Naive B cell (primary cell): ENCODE results near the gene MPRIP. TPM values are rescaled to one million over a fixed set of nuclear protein-coding genes. Genes with fewer than 3 reads are reported as not detected.

Experiments used
- ATAC-seq, 2 donors: fragments of 150-1000 bp; cut with Tn5 transposase; 2 replicates each; pipeline ENCODE4 v1.10.0; 2021; ENCODE audit warnings: low read depth in 2 of 2, mild to moderate bottlenecking in 2 of 2, moderate library complexity in 2 of 2
- DNase-seq: peaks from one replicate; pipeline ENCODE4 v3.0.0; 2022
- H3K27ac Mint-ChIP-seq, 6 donors: one replicate each; pipeline ENCODE4 v1.8.0; 2020 to 2022; ENCODE audit warnings: mild to moderate bottlenecking in 6 of 6, mixed read lengths in 6 of 6, moderate library complexity in 5 of 6, inconsistent platforms in 2 of 6
- H3K27me3 Mint-ChIP-seq, 3 donors: one replicate each; pipeline ENCODE4 v1.8.0; 2021 to 2022; ENCODE audit warnings: mixed read lengths in 3 of 3, mild to moderate bottlenecking in 1 of 3
- H3K36me3 Mint-ChIP-seq, 2 donors: one replicate each; pipeline ENCODE4 v1.8.0; 2020 to 2022; ENCODE audit warnings: mixed read lengths in 2 of 2, inconsistent platforms in 1 of 2, mild to moderate bottlenecking in 1 of 2
- H3K4me1 Mint-ChIP-seq, 3 donors: one replicate each; pipeline ENCODE4 v1.8.0; 2020 to 2022; ENCODE audit warnings: mixed read lengths in 3 of 3, inconsistent platforms in 1 of 3, mild to moderate bottlenecking in 1 of 3, moderate library complexity in 1 of 3
- H3K4me3 Mint-ChIP-seq, 8 donors: one replicate each; pipeline ENCODE4 v1.8.0; 2020 to 2022; ENCODE audit warnings: mild to moderate bottlenecking in 8 of 8, mixed read lengths in 8 of 8, moderate library complexity in 8 of 8, inconsistent platforms in 2 of 8
- H3K9me3 Mint-ChIP-seq, 7 donors: one replicate each; pipeline ENCODE4 v1.8.0; 2020 to 2022; ENCODE audit warnings: mixed read lengths in 7 of 7, mild to moderate bottlenecking in 5 of 7, inconsistent platforms in 2 of 7, moderate library complexity in 1 of 7
- polyA plus RNA-seq, 6 donors: library from polyadenylated mRNA; unstranded; fragments of 300-500 nt; fragmentation: Illumina TruSeq; gene quantifications; one replicate each; pipeline ENCODE4 v1.2.3, GENCODE V29; 2021; ENCODE audit warnings: low read depth in 6 of 6

MPRIP gene
- polyA plus RNA-seq, 6 donors from 2014 or later, result 1.9 to 26.0 (median 12.6) TPM

GRCh38 chr17:17149520-17150447 is 107.5 kb downstream of the MPRIP start:
- peaks cover 17 to 35% of the 10 kb centered on the region in 2 donors for H3K36me3 Mint-ChIP-seq

GRCh38 chr17:17150448-17150800 is 108.2 kb downstream of the MPRIP start:
- ATAC-seq, result no peak
- H3K27me3 Mint-ChIP-seq, result no peaks in the 10 kb centered on the region
- H3K27ac Mint-ChIP-seq, result peak overlapping the region in 2 of 6 donors; percentile 78 to 93
- no peak for DNase-seq
- H3K9me3 Mint-ChIP-seq, result no peaks in the 10 kb centered on the region
- peaks cover 0 to 20% (median 7%) of the 10 kb centered on the region in 3 donors for H3K4me1 Mint-ChIP-seq
- no peak overlapping the region for H3K4me3 Mint-ChIP-seq
- peaks cover 17 to 38% of the 10 kb centered on the region in 2 donors for H3K36me3 Mint-ChIP-seq

More at GRCh38 chr17:17149520-17150447, 107.5 kb downstream of the MPRIP start:
- Mint-ChIP-seq H3K4me3 (peak overlapping the region in 1 of 8 donors; percentile 22), H3K9me3 (no peaks in the 10 kb centered on the region), H3K27me3 (no peaks in the 10 kb centered on the region), H3K27ac (peak overlapping the region in 2 of 6 donors; percentile 78 to 93), H3K4me1 (peaks cover 0 to 23% (median 7%) of the 10 kb centered on the region in 3 donors)
- ATAC-seq (no peak), DNase-seq (no peak)

DNA sequence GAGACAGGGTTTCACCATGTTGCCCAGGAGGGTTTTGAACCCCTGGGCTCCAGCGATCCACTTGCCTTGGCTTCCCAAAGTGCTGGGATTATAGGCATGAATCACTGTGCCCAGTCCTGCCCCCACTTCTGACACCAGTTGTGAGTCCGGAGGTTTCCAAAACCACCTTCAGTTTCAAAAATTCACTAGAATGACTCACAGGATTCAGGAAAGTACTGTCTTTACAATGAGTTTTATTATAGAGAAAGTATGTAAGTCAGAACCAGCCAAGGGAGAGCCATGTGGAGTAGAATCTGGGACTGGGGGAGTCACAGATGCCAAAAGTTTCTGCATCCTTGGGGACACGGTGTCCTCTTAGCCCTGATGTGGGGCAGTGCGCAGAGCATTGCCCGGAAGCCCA is 108.8 kb downstream of the MPRIP start:
- Mint-ChIP-seq H3K4me1 (peaks cover 0 to 20% (median 4%) of the 10 kb centered on the region in 3 donors), H3K27me3 (no peaks in the 10 kb centered on the region), H3K36me3 (peaks cover 17 to 38% of the 10 kb centered on the region in 2 donors), H3K4me3 (no peak overlapping the region), H3K9me3 (no peaks in the 10 kb centered on the region), H3K27ac (no peak overlapping the region)
- no peak for DNase-seq
- no peak for ATAC-seq

- Mint-ChIP-seq H3K27ac (no peak overlapping the region), H3K4me1 (peaks cover 0 to 17% (median 4%) of the 10 kb centered on the region in 3 donors), H3K36me3 (peaks cover 17 to 35% of the 10 kb centered on the region in 2 donors)
Measured at GRCh38 chr17:17151541-17151940, 109.3 kb downstream of the MPRIP start.

DNA sequence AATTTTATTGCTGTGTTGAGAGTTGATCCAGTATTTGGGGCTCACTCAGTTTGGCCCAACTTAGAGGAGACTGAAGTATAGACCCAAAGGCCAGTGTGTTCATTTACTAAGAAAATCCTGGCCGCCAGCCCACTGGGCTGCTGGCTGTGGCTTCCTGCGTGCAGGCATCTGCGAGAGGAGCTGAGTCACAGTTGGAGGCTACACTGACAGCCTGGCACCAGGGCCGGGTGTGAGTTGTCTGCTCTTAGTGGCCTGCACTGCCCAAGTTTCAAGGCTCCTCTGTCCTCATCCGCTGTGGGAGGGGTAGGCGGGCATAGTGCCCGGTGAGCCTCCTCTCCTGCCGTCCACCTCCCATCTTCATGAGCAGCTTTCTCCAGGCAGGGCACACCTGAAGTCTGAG is 109.7 kb downstream of the MPRIP start:
- Mint-ChIP-seq H3K4me1 (peaks cover 0 to 17% (median 4%) of the 10 kb centered on the region in 3 donors), H3K36me3 (peaks cover 17 to 35% of the 10 kb centered on the region in 2 donors), H3K4me3 (no peak overlapping the region), H3K27ac (peak overlapping the region in 2 of 6 donors; percentile 32 to 85), H3K9me3 (no peaks in the 10 kb centered on the region), H3K27me3 (no peaks in the 10 kb centered on the region)
- DNase-seq, result no peak
- no peak for ATAC-seq

More at GRCh38 chr17:17151541-17151940, 109.3 kb downstream of the MPRIP start:
- DNase-seq, result no peak
- Mint-ChIP-seq H3K9me3 (no peaks in the 10 kb centered on the region), H3K27me3 (no peaks in the 10 kb centered on the region), H3K4me3 (peak overlapping the region in 1 of 8 donors; percentile 18)
- ATAC-seq, result no peak

GRCh38 chr17:17152385-17152784 is 110.1 kb downstream of the MPRIP start:
- H3K36me3 Mint-ChIP-seq, result peaks cover 16 to 38% of the 10 kb centered on the region in 2 donors
- DNase-seq (no peak), ATAC-seq (no peak)
- H3K27ac Mint-ChIP-seq, result peak overlapping the region in 3 of 6 donors; percentile 32 to 85 (median 84)
- H3K27me3 Mint-ChIP-seq, result no peaks in the 10 kb centered on the region
- H3K4me3 Mint-ChIP-seq, result peak overlapping the region in 1 of 8 donors; percentile 22
- H3K9me3 Mint-ChIP-seq, result no peaks in the 10 kb centered on the region
- peaks cover 0 to 17% (median 7%) of the 10 kb centered on the region in 3 donors for H3K4me1 Mint-ChIP-seq

DNA sequence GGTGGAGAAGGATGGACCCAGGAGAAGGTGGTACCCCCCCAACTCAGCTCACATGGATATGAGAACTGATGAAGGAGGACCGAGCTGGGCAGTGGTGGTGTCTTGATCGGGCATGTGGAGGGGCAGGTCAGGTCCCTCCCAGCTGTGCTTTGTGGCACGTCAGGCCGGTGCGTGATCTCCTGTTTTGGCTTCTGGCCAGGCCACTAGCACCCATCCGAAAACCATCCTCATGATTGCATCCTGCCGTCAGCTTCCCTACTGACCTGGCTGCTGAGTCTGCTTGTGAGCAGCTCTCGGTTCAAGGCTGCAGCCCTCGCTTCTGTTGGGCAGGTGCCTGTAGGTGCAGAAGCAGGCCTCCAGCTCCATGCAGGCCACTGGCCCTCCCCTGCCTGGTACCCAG is 110.8 kb downstream of the MPRIP start:
- Mint-ChIP-seq H3K27ac (peak overlapping the region in 1 of 6 donors; percentile 17), H3K36me3 (peaks cover 9 to 38% of the 10 kb centered on the region in 2 donors), H3K4me3 (no peak overlapping the region), H3K9me3 (no peaks in the 10 kb centered on the region), H3K27me3 (no peaks in the 10 kb centered on the region), H3K4me1 (peaks cover 0 to 17% (median 7%) of the 10 kb centered on the region in 3 donors)
- DNase-seq (no peak), ATAC-seq (no peak)

- Mint-ChIP-seq H3K36me3 (peaks cover 9 to 38% of the 10 kb centered on the region in 2 donors), H3K27me3 (no peaks in the 10 kb centered on the region), H3K27ac (peak overlapping the region in 2 of 6 donors; percentile 17 to 52), H3K4me1 (peaks cover 0 to 17% (median 7%) of the 10 kb centered on the region in 3 donors), H3K4me3 (peak overlapping the region in 2 of 8 donors; percentile 27 to 34), H3K9me3 (no peaks in the 10 kb centered on the region)
- DNase-seq (no peak), ATAC-seq (no peak)
Measured at GRCh38 chr17:17153709-17154108, 111.5 kb downstream of the MPRIP start.

DNA sequence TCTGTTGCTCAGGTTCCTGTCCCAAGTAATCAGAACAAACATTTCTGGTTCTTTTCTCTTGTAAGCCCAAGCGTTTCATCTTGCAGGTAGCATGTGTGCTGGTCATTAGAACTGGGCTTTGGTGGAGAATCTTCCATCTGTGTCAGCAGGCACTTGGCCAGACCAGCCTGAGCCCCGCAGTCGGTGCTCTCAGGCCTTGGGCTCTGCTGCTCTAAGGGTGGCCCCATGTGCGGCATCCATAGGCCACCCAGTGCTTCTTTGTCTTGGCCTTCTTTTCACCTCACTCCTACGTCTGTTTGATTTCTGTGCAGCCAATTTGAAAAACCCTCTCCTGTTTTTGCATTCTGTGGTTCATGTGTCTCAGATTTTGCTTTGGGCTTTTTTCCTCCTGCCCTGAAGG is 112.3 kb downstream of the MPRIP start:
- H3K27ac Mint-ChIP-seq, result peak overlapping the region in 4 of 6 donors; percentile 50 to 76 (median 65)
- DNase-seq (no peak), ATAC-seq (no peak)
- H3K4me3 Mint-ChIP-seq, result no peak overlapping the region
- H3K27me3 Mint-ChIP-seq, result no peaks in the 10 kb centered on the region
- H3K4me1 Mint-ChIP-seq, result peaks cover 0 to 17% (median 7%) of the 10 kb centered on the region in 3 donors
- no peaks in the 10 kb centered on the region for H3K9me3 Mint-ChIP-seq
- peaks cover 12 to 38% of the 10 kb centered on the region in 2 donors for H3K36me3 Mint-ChIP-seq

- Mint-ChIP-seq H3K36me3 (peaks cover 13 to 38% of the 10 kb centered on the region in 2 donors), H3K27me3 (no peaks in the 10 kb centered on the region), H3K4me3 (no peak overlapping the region), H3K9me3 (no peaks in the 10 kb centered on the region), H3K4me1 (peaks cover 0 to 17% (median 7%) of the 10 kb centered on the region in 3 donors), H3K27ac (peak overlapping the region in 4 of 6 donors; percentile 25 to 76 (median 56))
- ATAC-seq (no peak), DNase-seq (no peak)
Measured at GRCh38 chr17:17154981-17155380, 112.7 kb downstream of the MPRIP start.

GRCh38 chr17:17155568-17155967 is 113.3 kb downstream of the MPRIP start:
- Mint-ChIP-seq H3K36me3 (peaks cover 8 to 38% of the 10 kb centered on the region in 2 donors), H3K9me3 (no peaks in the 10 kb centered on the region), H3K27me3 (no peaks in the 10 kb centered on the region), H3K4me1 (peaks cover 0 to 17% (median 7%) of the 10 kb centered on the region in 3 donors), H3K27ac (peak overlapping the region in 2 of 6 donors; percentile 21 to 60), H3K4me3 (no peak overlapping the region)
- ATAC-seq, result no peak
- DNase-seq, result no peak

- H3K4me3 Mint-ChIP-seq, result no peak overlapping the region
Measured at GRCh38 chr17:17156107-17156506, 113.8 kb downstream of the MPRIP start.

DNA sequence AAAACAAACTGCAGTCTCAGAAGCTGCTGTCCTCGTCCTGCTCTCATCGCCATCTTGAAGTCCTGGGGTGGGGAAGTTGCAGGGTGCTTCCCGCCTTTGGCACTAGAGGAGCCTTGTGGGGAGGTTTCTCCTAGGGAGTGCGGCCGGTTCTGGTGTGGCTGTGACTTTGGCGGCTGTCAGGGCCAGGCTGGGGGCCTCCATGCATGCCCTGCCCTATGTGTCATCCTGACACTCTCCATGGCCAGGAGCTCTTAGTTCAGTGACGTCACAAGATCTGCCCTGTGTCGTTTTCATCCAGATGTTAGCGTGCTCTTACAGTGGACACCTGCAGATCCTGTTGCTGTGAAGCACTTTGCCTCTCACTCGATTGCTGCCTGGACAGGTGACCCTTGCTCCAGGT is 114.3 kb downstream of the MPRIP start:
- no peak for ATAC-seq
- Mint-ChIP-seq H3K9me3 (no peaks in the 10 kb centered on the region), H3K27ac (peak overlapping the region in 1 of 6 donors; percentile 21), H3K36me3 (peaks cover 10 to 38% of the 10 kb centered on the region in 2 donors), H3K4me3 (no peak overlapping the region), H3K4me1 (peaks cover 0 to 17% (median 7%) of the 10 kb centered on the region in 3 donors), H3K27me3 (no peaks in the 10 kb centered on the region)
- DNase-seq, result no peak

More at GRCh38 chr17:17156107-17156506, 113.8 kb downstream of the MPRIP start:
- Mint-ChIP-seq H3K27me3 (no peaks in the 10 kb centered on the region), H3K27ac (peak overlapping the region in 1 of 6 donors; percentile 21), H3K36me3 (peaks cover 8 to 38% of the 10 kb centered on the region in 2 donors), H3K9me3 (no peaks in the 10 kb centered on the region), H3K4me1 (peaks cover 0 to 17% (median 7%) of the 10 kb centered on the region in 3 donors)
- ATAC-seq (no peak), DNase-seq (no peak)
